Caco-2 (cell line): ENCODE data around the gene MAD1L1. TPM values are rescaled to one million over a fixed set of nuclear protein-coding genes. Genes with fewer than 3 reads are reported as not detected.

Experiments used
- BruUV-seq: library from RNA; stranded (reverse); fragments of 400-500 nt; replicated peaks from 2 replicates; lab custom pipeline; 2021; lab: Mats Ljungman, UMichigan
- CTCF ChIA-PET: fragments of 300-600 bp; sonication (Branson Sonifier 250); formaldehyde crosslinking; loops from one replicate; lab custom pipeline; 2022; ENCODE audit warnings: antibody characterized with exemption; lab: Charles Lee
- POLR2A ChIA-PET: fragments of 300-600 bp; sonication (Branson Sonifier 250); formaldehyde crosslinking; loops from one replicate; lab custom pipeline; 2022; ENCODE audit warnings: antibody characterized with exemption; lab: Charles Lee
- DNase-seq, 2 experiments: peaks; one replicate each; pipeline versions ENCODE4 v3.0.0 to v3.0.0-alpha.2; 2020 to 2022
- H3K27me3 ChIP-seq: replicated peaks from 2 replicates; pipeline ENCODE4 v1.6.0; 2011; ENCODE audit warnings: low read length; ENCODE audit not compliant: control insufficient read depth, insufficient read depth
- H3K36me3 ChIP-seq: 2 replicates; pipeline ENCODE4 v1.5.1; 2011; ENCODE audit warnings: low read length; ENCODE audit not compliant: control insufficient read depth, insufficient read depth
- H3K4me1 ChIP-seq: fragments of 250-450 bp; sonication (Bioruptor Pico); 2 replicates; pipeline ENCODE4 v1.5.1; 2020; ENCODE audit warnings: mild to moderate bottlenecking
- H3K4me3 ChIP-seq: 2 replicates; pipeline ENCODE4 v1.5.1; 2011; ENCODE audit warnings: low read depth, mild to moderate bottlenecking, control low read depth, low read length
- H3K9me3 ChIP-seq: fragments of 250-450 bp; sonication (Bioruptor Pico); 2 replicates; pipeline ENCODE4 v1.5.1; 2020; ENCODE audit warnings: mild to moderate bottlenecking, moderate library complexity
- H3K27ac Mint-ChIP-seq: one replicate; pipeline ENCODE4 v1.8.0; 2022; ENCODE audit warnings: mixed read lengths; ENCODE audit not compliant: unreplicated experiment
- H3K27me3 Mint-ChIP-seq: one replicate; pipeline ENCODE4 v1.8.0; 2022; ENCODE audit warnings: mixed read lengths; ENCODE audit not compliant: insufficient read depth, unreplicated experiment
- H3K36me3 Mint-ChIP-seq: one replicate; pipeline ENCODE4 v1.8.0; 2022; ENCODE audit warnings: mild to moderate bottlenecking, mixed read lengths; ENCODE audit not compliant: insufficient read depth, unreplicated experiment
- H3K4me1 Mint-ChIP-seq: one replicate; pipeline ENCODE4 v1.8.0; 2022; ENCODE audit warnings: low read depth, mixed read lengths; ENCODE audit not compliant: unreplicated experiment
- H3K4me3 Mint-ChIP-seq: one replicate; pipeline ENCODE4 v1.8.0; 2022; ENCODE audit warnings: mild to moderate bottlenecking, moderate library complexity, mixed read lengths; ENCODE audit not compliant: unreplicated experiment
- H3K9me3 Mint-ChIP-seq: one replicate; pipeline ENCODE4 v1.8.0; 2022; ENCODE audit warnings: mixed read lengths; ENCODE audit not compliant: unreplicated experiment
- intact Hi-C: fragments of 100-400 bp; cut with micrococcal nuclease; formaldehyde crosslinking; loops from one replicate; pipeline ENCODE4 v1.10.0; 2022; ENCODE audit not compliant: unreplicated experiment
- total RNA-seq: library from RNA; stranded (reverse); gene quantifications from 2 replicates; pipeline ENCODE4 v1.2.3, GENCODE V29; 2022
- TF ChIP-seq, protein P1 (sequence below), 2 experiments: fragments of 200-600 bp in 1 of 2; IDR thresholded peaks; 1 replicate in 1 of 2; 2 replicates in 1 of 2; pipeline versions ENCODE4 v1.5.1 to v1.8.0; 2011 to 2022; ENCODE audit warnings: antibody characterized with exemption in 1 of 2, control low read depth in 1 of 2, inconsistent platforms in 1 of 2, low read depth in 1 of 2, low read length in 1 of 2, mild to moderate bottlenecking in 1 of 2, moderate library complexity in 1 of 2; ENCODE audit not compliant: insufficient read depth in 1 of 2, severe bottlenecking in 1 of 2, unreplicated experiment in 1 of 2

The MAD1L1 gene
- total RNA-seq, 1 experiment from 2014 or later, result 58.6 TPM

DNA sequence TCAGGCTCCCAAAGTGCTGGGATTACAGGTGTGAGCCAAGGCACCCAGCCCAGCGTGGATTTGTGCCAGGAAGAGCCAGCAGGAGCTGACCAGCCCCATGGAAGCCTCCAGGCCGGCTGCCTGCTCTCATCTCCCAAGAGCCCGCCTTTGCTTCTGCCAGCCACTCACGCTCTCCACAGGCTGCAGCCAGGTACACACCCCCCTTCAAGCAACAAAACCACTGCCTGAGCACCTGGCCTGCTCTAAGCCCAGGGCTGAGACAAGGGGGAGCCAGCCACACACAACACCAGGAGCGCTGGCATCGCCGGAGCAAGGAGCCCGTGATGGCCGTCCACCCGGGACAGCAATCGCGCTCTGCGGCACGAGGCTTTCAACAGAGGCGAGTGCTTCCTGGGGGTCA, 34.5 kb downstream of the MAD1L1 start:
- BruUV-seq, result no TSS peak
- Histone ChIP-seq H3K4me3 (no peak overlapping the region), H3K9me3 (peaks cover 3% of the 10 kb centered on the region; the same call in 1 of the 2 replicates), H3K4me1 (no peaks in the 10 kb centered on the region), H3K27me3 (no peaks in the 10 kb centered on the region), H3K36me3 (peaks cover 5% of the 10 kb centered on the region)
- ChIA-PET POLR2A (no interaction called here), CTCF (interaction anchor here (0.7 kb wide), 1 partner anchor 966 kb away, joined by 4 read pairs; no protein-coding TSS in a partner anchor)
- intact Hi-C loops, result no loop called here
- Mint-ChIP-seq H3K4me3 (no peak overlapping the region), H3K4me1 (no peaks in the 10 kb centered on the region), H3K36me3 (peaks cover 52% of the 10 kb centered on the region), H3K27ac (no peak overlapping the region), H3K9me3 (no peaks in the 10 kb centered on the region), H3K27me3 (no peaks in the 10 kb centered on the region)
- DNase-seq, result peak in 1 of 2 experiments; percentile 21
- TF ChIP-seq, protein P1, sequence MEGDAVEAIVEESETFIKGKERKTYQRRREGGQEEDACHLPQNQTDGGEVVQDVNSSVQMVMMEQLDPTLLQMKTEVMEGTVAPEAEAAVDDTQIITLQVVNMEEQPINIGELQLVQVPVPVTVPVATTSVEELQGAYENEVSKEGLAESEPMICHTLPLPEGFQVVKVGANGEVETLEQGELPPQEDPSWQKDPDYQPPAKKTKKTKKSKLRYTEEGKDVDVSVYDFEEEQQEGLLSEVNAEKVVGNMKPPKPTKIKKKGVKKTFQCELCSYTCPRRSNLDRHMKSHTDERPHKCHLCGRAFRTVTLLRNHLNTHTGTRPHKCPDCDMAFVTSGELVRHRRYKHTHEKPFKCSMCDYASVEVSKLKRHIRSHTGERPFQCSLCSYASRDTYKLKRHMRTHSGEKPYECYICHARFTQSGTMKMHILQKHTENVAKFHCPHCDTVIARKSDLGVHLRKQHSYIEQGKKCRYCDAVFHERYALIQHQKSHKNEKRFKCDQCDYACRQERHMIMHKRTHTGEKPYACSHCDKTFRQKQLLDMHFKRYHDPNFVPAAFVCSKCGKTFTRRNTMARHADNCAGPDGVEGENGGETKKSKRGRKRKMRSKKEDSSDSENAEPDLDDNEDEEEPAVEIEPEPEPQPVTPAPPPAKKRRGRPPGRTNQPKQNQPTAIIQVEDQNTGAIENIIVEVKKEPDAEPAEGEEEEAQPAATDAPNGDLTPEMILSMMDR (IDR thresholded peaks at IDR 0.05; ENCODE audit: insufficient read depth in 1 of 2, low read depth in 1 of 2, low read length in 1 of 2, severe bottlenecking in 1 of 2, unreplicated experiment in 1 of 2), result no peak

DNA sequence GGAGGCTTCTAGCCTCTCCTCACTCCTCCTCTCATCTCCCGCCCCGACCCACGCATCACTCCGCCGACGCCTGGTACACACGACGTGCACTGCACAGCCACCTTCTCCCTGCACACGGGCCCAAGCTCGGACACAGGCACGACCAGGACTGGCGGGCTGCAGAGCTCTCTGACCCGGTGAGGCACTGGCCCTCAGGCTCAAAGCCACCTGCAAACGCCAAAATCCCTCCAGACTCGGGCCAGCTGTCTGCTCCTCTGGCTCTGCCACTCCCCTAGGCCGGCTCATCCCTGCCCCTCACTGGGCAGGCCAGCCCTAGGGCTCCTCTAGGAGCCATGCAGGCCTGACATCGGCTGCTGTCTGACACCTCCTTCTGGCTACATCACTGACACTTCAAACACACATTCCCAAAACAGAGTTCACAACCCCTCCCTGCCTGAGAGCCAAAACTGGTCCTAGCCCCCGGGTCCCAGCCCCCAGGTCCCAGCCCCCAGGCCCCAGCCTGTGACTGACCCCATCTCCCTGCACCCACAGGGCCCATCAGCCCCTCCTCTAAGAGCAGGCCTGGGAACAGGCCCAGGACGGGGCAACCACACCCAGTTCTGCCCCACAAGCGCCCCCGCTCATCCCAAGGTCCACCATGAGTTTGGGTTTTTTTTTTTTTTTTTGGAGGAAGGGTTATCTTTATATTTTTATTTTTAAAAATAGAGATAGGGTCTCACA, 35.1 kb downstream of the MAD1L1 start:
- Mint-ChIP-seq H3K27ac (no peak overlapping the region), H3K27me3 (no peaks in the 10 kb centered on the region), H3K9me3 (no peaks in the 10 kb centered on the region), H3K4me3 (no peak overlapping the region), H3K36me3 (peaks cover 54% of the 10 kb centered on the region), H3K4me1 (no peaks in the 10 kb centered on the region)
- H3K4me1 ChIP-seq, result no peaks in the 10 kb centered on the region
- peak in 1 of 2 experiments; percentile 27 for DNase-seq
- BruUV-seq, result no TSS peak
- TF ChIP-seq, protein P1 (IDR thresholded peaks at IDR 0.05; ENCODE audit: insufficient read depth in 1 of 2, low read depth in 1 of 2, low read length in 1 of 2, severe bottlenecking in 1 of 2, unreplicated experiment in 1 of 2), result no peak
- H3K4me3 ChIP-seq, result no peak overlapping the region
- CTCF ChIA-PET, result interaction anchor here (0.7 kb wide), 1 partner anchor 966 kb away, joined by 4 read pairs; no protein-coding TSS in a partner anchor
- H3K36me3 ChIP-seq, result peaks cover 5% of the 10 kb centered on the region
- POLR2A ChIA-PET, result no interaction called here
- no peaks in the 10 kb centered on the region for H3K27me3 ChIP-seq
- intact Hi-C loops, result no loop called here
- peaks cover 3% of the 10 kb centered on the region; the same call in 1 of the 2 replicates for H3K9me3 ChIP-seq

DNA sequence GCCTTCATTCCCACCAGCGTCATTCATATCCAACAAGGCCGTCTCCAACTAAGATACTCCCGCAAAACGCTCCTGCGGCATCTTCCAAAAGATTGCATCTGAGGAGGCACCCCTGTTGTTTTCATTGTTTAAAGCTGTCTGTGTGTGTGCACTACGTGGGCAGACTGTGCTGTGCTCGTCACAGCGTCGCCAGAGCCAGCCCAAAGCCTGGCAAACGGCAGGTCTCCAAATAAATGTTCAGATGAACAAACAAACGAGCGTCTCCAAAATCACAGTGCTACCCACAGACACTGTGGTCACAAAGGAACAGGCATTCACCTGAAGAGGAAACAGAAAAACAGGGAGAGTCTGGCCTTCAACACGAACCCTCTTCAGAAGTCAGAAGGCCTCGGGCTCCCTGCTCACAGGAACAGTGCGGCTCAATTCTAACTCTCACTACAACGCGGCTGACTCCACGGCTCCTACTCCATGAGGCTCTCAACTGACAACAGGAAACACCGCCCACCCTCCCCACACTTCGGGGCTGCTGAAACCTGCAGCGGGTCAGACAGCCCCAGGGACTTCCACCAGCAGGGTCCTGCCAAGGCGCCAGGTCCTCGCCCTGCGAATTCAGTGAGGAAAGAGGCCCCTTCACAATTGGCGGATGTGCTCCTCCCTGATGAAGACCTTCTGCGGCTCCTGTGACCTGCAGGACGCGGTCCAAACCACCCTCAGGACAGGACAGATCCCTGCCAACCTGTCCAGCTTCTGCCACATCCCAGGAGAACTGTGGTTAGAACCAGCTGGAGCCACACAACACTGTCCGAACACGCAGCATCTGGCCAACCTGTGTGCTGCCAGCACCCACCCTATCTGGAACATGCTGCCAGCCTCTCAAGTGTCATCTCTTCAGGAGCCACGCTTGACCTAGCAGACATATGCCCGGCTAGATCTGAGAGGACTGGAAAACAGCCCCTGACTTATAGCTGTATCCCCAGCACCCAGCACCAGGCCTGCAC, 36.1 kb downstream of the MAD1L1 start:
- Histone ChIP-seq H3K9me3 (peaks cover 3% of the 10 kb centered on the region; the same call in 1 of the 2 replicates), H3K4me1 (no peaks in the 10 kb centered on the region), H3K36me3 (peaks cover 5% of the 10 kb centered on the region), H3K4me3 (no peak overlapping the region), H3K27me3 (no peaks in the 10 kb centered on the region)
- ChIA-PET CTCF (no interaction called here), POLR2A (no interaction called here)
- H3K27ac Mint-ChIP-seq, result no peak overlapping the region
- TF ChIP-seq, protein P1 (IDR thresholded peaks at IDR 0.05; ENCODE audit: insufficient read depth in 1 of 2, low read depth in 1 of 2, low read length in 1 of 2, severe bottlenecking in 1 of 2, unreplicated experiment in 1 of 2), result no peak
- H3K27me3 Mint-ChIP-seq, result no peaks in the 10 kb centered on the region
- DNase-seq, result peak in 1 of 2 experiments; percentile 23
- no TSS peak for BruUV-seq
- intact Hi-C loops, result no loop called here
- H3K4me1 Mint-ChIP-seq, result no peaks in the 10 kb centered on the region
- H3K9me3 Mint-ChIP-seq, result no peaks in the 10 kb centered on the region
- peaks cover 59% of the 10 kb centered on the region for H3K36me3 Mint-ChIP-seq
- H3K4me3 Mint-ChIP-seq, result no peak overlapping the region
